Measurements from ENCODE around the gene TOPBP1.
A peak's percentile ranks its signal among the peaks of the same experiment; 100 is the strongest.

Gene TOPBP1

GRCh38 chr3:133676336-133677118 is 14.8 kb upstream of the TOPBP1 start:
- Histone ChIP-seq H3K36me3 (ENCODE audit: control insufficient read depth, insufficient read depth, low read length) (no peaks in the 10 kb centered on the region), H3K4me3 (replicated peaks; ENCODE audit: low read depth, low read length) (no peak overlapping the region), H3K27me3 (replicated peaks; ENCODE audit: control insufficient read depth, insufficient read depth, low read length) (peaks cover 1% of the 10 kb centered on the region; the same call in 1 of the 2 replicates)
- no peak for DNase-seq (ENCODE audit: extremely low read depth, insufficient read length)
- no peak for TF ChIP-seq CTCF (IDR thresholded peaks at IDR 0.05; ENCODE audit: insufficient read depth, low read length, poor library complexity, severe bottlenecking)

- no peak overlapping the region for H3K4me3 ChIP-seq (replicated peaks; ENCODE audit: low read depth, low read length)
- DNase-seq (ENCODE audit: extremely low read depth, insufficient read length) = peak; percentile 40
- peaks cover 1% of the 10 kb centered on the region; the same call in 1 of the 2 replicates for H3K27me3 ChIP-seq (replicated peaks; ENCODE audit: control insufficient read depth, insufficient read depth, low read length)
- H3K36me3 ChIP-seq (ENCODE audit: control insufficient read depth, insufficient read depth, low read length) = no peaks in the 10 kb centered on the region
- no peak for TF ChIP-seq CTCF (IDR thresholded peaks at IDR 0.05; ENCODE audit: insufficient read depth, low read length, poor library complexity, severe bottlenecking)
Observed at GRCh38 chr3:133675631-133676335, 14.0 kb upstream of the TOPBP1 start.

GRCh38 chr3:133674290-133674919 is 12.7 kb upstream of the TOPBP1 start:
- peak; percentile 11 for DNase-seq (ENCODE audit: extremely low read depth, insufficient read length)
- no peaks in the 10 kb centered on the region for H3K36me3 ChIP-seq (ENCODE audit: control insufficient read depth, insufficient read depth, low read length)
- peaks cover 1% of the 10 kb centered on the region; the same call in 1 of the 2 replicates for H3K27me3 ChIP-seq (replicated peaks; ENCODE audit: control insufficient read depth, insufficient read depth, low read length)
- no peak overlapping the region for H3K4me3 ChIP-seq (replicated peaks; ENCODE audit: low read depth, low read length)
- no peak for TF ChIP-seq CTCF (IDR thresholded peaks at IDR 0.05; ENCODE audit: insufficient read depth, low read length, poor library complexity, severe bottlenecking)

GRCh38 chr3:133673746-133674145 is 12.0 kb upstream of the TOPBP1 start:
- no peak for TF ChIP-seq CTCF (IDR thresholded peaks at IDR 0.05; ENCODE audit: insufficient read depth, low read length, poor library complexity, severe bottlenecking)
- Histone ChIP-seq H3K36me3 (ENCODE audit: control insufficient read depth, insufficient read depth, low read length) (no peaks in the 10 kb centered on the region), H3K27me3 (replicated peaks; ENCODE audit: control insufficient read depth, insufficient read depth, low read length) (peaks cover 1% of the 10 kb centered on the region; the same call in 1 of the 2 replicates), H3K4me3 (replicated peaks; ENCODE audit: low read depth, low read length) (no peak overlapping the region)
- DNase-seq (ENCODE audit: extremely low read depth, insufficient read length) = no peak

GRCh38 chr3:133672461-133672860 is 10.7 kb upstream of the TOPBP1 start:
- no peak for TF ChIP-seq CTCF (IDR thresholded peaks at IDR 0.05; ENCODE audit: insufficient read depth, low read length, poor library complexity, severe bottlenecking)

More at GRCh38 chr3:133672461-133672860, 10.7 kb upstream of the TOPBP1 start:
- DNase-seq (ENCODE audit: extremely low read depth, insufficient read length) = no peak
- Histone ChIP-seq H3K27me3 (replicated peaks; ENCODE audit: control insufficient read depth, insufficient read depth, low read length) (peaks cover 1% of the 10 kb centered on the region; the same call in 1 of the 2 replicates), H3K36me3 (ENCODE audit: control insufficient read depth, insufficient read depth, low read length) (no peaks in the 10 kb centered on the region), H3K4me3 (replicated peaks; ENCODE audit: low read depth, low read length) (no peak overlapping the region)

All from GM06990 (cell line).